Chondrocyte (in vitro differentiated cells): ENCODE results near the gene PCDHGA5. TPM values are rescaled to one million over a fixed set of nuclear protein-coding genes. Genes with fewer than 3 reads are reported as not detected.

Experiments used
- DNase-seq: peaks from one replicate; pipeline ENCODE4 v3.0.0; 2021; ENCODE audit warnings: mixed read lengths, low spot score
- H3K27ac Mint-ChIP-seq: one replicate; pipeline ENCODE4 v1.8.0; 2021; ENCODE audit warnings: mild to moderate bottlenecking, moderate library complexity, mixed read lengths; ENCODE audit not compliant: unreplicated experiment
- H3K27me3 Mint-ChIP-seq: 2 replicates; pipeline ENCODE4 v1.8.0; 2021; ENCODE audit warnings: low read depth, mixed read lengths
- H3K36me3 Mint-ChIP-seq: 2 replicates; pipeline ENCODE4 v1.8.0; 2021; ENCODE audit warnings: low read depth, mixed read lengths
- H3K4me1 Mint-ChIP-seq: 2 replicates; pipeline ENCODE4 v1.8.0; 2021; ENCODE audit warnings: low read depth, mild to moderate bottlenecking, mixed read lengths
- H3K4me3 Mint-ChIP-seq: one replicate; pipeline ENCODE4 v1.8.0; 2021; ENCODE audit warnings: mild to moderate bottlenecking, moderate library complexity, mixed read lengths; ENCODE audit not compliant: unreplicated experiment
- H3K9me3 Mint-ChIP-seq: 2 replicates; pipeline ENCODE4 v1.8.0; 2021; ENCODE audit warnings: low read depth, mixed read lengths
- CTCF ChIP-seq: fragments of 200-600 bp; sonication (generic); IDR thresholded peaks from 2 replicates; pipeline ENCODE4 v1.5.0; 2021; ENCODE audit warnings: antibody characterized with exemption, mild to moderate bottlenecking, moderate library complexity
- total RNA-seq: library from RNA; stranded (reverse); gene quantifications from 3 replicates; pipeline ENCODE4 v1.2.1, GENCODE V29; 2021

Gene PCDHGA5
- total RNA-seq, 1 donor from 2014 or later: 0.27 TPM

- no peak for TF ChIP-seq CTCF
- Mint-ChIP-seq H3K27me3 (no peaks in the 10 kb centered on the region), H3K4me1 (no peaks in the 10 kb centered on the region), H3K4me3 (no peak overlapping the region), H3K27ac (no peak overlapping the region), H3K36me3 (peaks cover 12% of the 10 kb centered on the region), H3K9me3 (peaks cover 57% of the 10 kb centered on the region)
- no peak for DNase-seq
Measured at GRCh38 chr5:141355641-141356040, 8.3 kb upstream of the PCDHGA5 start.

GRCh38 chr5:141356133-141356532 is 7.8 kb upstream of the PCDHGA5 start:
- peaks cover 14% of the 10 kb centered on the region for H3K36me3 Mint-ChIP-seq
- no peak overlapping the region for H3K4me3 Mint-ChIP-seq
- no peaks in the 10 kb centered on the region for H3K4me1 Mint-ChIP-seq
- no peak overlapping the region for H3K27ac Mint-ChIP-seq
- H3K27me3 Mint-ChIP-seq: no peaks in the 10 kb centered on the region
- H3K9me3 Mint-ChIP-seq: peaks cover 59% of the 10 kb centered on the region
- no peak for DNase-seq
- no peak for TF ChIP-seq CTCF

GRCh38 chr5:141356950-141357349 is 7.0 kb upstream of the PCDHGA5 start:
- Mint-ChIP-seq H3K27ac (no peak overlapping the region), H3K36me3 (peaks cover 14% of the 10 kb centered on the region), H3K27me3 (no peaks in the 10 kb centered on the region), H3K4me3 (no peak overlapping the region), H3K4me1 (no peaks in the 10 kb centered on the region), H3K9me3 (peaks cover 62% of the 10 kb centered on the region)
- TF ChIP-seq CTCF: no peak
- no peak for DNase-seq

GRCh38 chr5:141359790-141360426 is 4.1 kb upstream of the PCDHGA5 start, which contains the start of gene PCDHGB2:
TSS of gene PCDHGB2 (plus strand) at chr5:141359994. CDS start at chr5:141360136, 142 bp downstream.
- Mint-ChIP-seq H3K4me1 (no peaks in the 10 kb centered on the region), H3K4me3 (no peak within 1 kb of the TSS), H3K36me3 (peaks cover 17% of the 10 kb centered on the region), H3K27ac (no peak within 1 kb of the TSS), H3K9me3 (peaks cover 70% of the 10 kb centered on the region), H3K27me3 (no peaks in the 10 kb centered on the region)
- peak; percentile 25 for TF ChIP-seq CTCF
- DNase-seq: no peak

- H3K4me3 Mint-ChIP-seq: no peak overlapping the region
- no peaks in the 10 kb centered on the region for H3K27me3 Mint-ChIP-seq
- no peak for TF ChIP-seq CTCF
- no peak for DNase-seq
- H3K36me3 Mint-ChIP-seq: peaks cover 18% of the 10 kb centered on the region
- H3K4me1 Mint-ChIP-seq: no peaks in the 10 kb centered on the region
- peaks cover 72% of the 10 kb centered on the region for H3K9me3 Mint-ChIP-seq
- no peak overlapping the region for H3K27ac Mint-ChIP-seq
Measured at GRCh38 chr5:141360685-141361084, 3.3 kb upstream of the PCDHGA5 start.
